Measurements from ENCODE around the gene SORL1.

SORL1 gene

DNA sequence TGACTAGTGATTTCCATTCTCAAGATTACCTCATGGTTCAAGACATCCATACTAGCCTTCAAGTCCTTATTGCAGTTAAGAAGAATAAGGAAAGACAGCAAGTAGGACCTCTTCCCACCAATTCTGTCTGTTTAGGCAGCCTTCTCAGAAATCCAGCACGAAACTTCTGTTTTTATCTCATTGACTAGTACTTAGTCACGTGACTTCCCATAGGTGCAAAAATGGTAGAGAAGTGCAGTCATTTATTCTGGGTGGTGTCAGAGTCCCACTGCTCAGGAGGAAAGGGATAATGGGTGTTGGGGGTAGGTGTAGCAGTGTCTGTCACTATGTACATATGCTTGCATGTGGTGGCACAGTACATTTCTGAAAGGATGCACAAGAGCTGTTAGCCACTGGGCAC lies 58.3 kb downstream of the SORL1 start:
- TF ChIP-seq, protein P1, sequence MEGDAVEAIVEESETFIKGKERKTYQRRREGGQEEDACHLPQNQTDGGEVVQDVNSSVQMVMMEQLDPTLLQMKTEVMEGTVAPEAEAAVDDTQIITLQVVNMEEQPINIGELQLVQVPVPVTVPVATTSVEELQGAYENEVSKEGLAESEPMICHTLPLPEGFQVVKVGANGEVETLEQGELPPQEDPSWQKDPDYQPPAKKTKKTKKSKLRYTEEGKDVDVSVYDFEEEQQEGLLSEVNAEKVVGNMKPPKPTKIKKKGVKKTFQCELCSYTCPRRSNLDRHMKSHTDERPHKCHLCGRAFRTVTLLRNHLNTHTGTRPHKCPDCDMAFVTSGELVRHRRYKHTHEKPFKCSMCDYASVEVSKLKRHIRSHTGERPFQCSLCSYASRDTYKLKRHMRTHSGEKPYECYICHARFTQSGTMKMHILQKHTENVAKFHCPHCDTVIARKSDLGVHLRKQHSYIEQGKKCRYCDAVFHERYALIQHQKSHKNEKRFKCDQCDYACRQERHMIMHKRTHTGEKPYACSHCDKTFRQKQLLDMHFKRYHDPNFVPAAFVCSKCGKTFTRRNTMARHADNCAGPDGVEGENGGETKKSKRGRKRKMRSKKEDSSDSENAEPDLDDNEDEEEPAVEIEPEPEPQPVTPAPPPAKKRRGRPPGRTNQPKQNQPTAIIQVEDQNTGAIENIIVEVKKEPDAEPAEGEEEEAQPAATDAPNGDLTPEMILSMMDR (IDR thresholded peaks at IDR 0.05; ENCODE audit: low read depth, low read length) = no peak
- H3K4me3 ChIP-seq (replicated peaks in 1 of 2; ENCODE audit: low read depth in 2 of 2, low read length in 2 of 2) = no peak overlapping the region
- DNase-seq (ENCODE audit: low read depth in 2 of 2) = no peak

DNA sequence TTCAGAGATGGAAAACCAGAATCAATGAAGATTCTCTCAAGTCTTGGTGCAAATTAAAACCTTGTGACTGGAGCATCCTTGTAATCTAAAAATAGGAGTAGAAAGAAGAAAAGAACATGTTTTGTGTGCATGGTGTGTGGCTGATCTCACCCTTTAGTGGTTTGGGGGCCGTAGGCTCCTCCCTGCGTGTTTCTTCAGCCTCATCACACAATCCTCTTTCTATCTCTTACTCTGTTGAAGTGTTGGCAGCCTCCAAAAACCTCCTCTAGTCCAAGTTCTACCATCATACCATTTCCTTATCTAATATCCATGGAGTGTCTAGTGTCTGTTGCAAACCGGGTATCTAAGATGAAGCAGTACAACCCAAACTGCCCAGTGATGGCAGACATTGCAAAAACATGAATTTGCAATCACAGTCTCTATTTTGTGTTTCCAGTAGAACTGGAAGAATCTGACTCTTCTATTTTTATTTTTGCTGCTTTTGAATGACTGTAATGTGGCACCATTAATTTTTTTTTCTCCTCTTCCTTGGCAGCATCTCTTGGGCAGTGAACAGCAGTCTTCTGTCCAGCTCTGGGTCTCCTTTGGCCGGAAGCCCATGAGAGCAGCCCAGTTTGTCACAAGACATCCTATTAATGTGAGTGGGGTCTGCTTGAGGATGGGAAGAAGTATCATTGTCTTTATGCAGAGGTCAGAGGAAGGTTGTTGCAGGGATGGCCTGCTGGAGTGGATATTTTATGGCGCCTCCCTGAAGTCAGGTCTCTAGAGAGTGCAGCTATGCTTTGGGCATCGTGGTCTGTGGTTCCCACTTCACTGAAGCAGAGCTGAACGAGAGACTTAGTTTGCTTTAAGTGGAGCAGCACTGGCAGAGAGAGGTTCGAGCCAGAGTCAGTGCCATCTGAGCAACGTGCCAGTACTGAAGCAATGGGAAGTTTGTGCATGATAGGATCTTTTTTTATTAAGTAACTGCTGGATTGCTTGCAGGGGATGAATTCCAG lies 60.7 kb downstream of the SORL1 start:
- DNase-seq (ENCODE audit: low read depth in 2 of 2) = no peak
- TF ChIP-seq, protein P1 (IDR thresholded peaks at IDR 0.05; ENCODE audit: low read depth, low read length) = no peak
- H3K4me3 ChIP-seq (replicated peaks in 1 of 2; ENCODE audit: low read depth in 2 of 2, low read length in 2 of 2) = no peak overlapping the region

DNA sequence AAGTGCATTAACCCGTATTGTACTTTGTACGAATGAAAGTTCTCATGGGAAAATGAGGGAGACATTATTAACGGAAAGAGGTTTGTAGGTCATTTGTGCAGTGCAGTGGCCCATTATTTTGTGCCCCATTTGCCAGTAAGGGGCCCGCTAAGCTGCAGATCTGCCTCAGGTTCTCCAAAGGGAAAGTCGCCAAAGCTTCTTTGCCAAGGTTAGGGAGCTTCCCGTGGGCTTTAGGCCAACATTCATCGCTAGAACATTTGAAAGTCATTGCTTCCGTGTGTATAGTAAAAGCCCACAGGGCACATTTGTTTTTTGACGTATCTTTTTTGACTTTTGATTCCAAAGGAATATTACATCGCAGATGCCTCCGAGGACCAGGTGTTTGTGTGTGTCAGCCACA lies 61.7 kb downstream of the SORL1 start:
- no peak overlapping the region for H3K4me3 ChIP-seq (replicated peaks in 1 of 2; ENCODE audit: low read depth in 2 of 2, low read length in 2 of 2)
- DNase-seq (ENCODE audit: low read depth in 2 of 2) = no peak
- TF ChIP-seq, protein P1 (IDR thresholded peaks at IDR 0.05; ENCODE audit: low read depth, low read length) = no peak

DNA sequence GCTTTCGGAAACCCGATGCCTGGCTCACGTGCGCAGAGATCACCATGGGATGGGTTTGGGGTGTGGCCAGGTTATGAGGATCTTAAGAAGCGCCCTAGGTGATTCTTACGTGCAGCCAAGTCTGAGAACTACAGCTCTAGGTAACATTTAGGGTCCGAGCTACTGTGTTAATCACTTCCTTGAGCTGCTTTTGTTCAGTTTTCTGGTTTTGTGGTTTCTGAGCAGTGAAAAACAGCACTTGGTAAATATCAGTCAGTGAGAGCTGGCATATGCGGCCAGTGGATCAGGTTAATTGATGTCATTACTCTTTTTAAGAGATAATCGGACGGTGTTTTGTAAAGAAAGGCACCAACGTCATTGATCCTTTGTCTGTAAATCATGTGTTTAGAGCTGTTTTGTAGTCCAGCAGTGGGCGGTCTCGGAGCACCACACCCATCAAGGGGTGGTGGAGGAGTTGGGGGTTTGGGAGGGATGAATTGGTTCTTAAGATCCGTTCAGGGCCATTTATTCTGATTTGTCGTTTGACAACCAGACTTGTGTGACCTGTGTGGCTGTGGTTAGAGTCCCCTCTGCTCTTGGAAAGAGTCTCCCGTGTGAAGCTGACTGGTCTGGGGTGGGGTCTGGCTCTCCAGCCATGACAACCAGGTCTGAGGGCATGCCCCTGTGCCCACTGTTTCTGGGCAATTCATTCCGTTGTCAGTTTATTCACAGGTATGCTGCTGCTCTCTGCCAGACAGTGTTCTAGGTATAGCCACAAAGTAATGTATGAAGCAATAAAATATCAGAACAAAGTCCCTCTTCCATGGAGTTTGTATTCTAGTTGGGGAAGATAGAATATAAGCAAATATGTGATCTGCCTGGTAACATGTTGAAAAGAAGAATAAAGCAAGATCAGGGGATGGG lies 62.6 kb downstream of the SORL1 start:
- no peak overlapping the region for H3K4me3 ChIP-seq (replicated peaks in 1 of 2; ENCODE audit: low read depth in 2 of 2, low read length in 2 of 2)
- no peak for DNase-seq (ENCODE audit: low read depth in 2 of 2)
- TF ChIP-seq, protein P1 (IDR thresholded peaks at IDR 0.05; ENCODE audit: low read depth, low read length) = no peak

DNA sequence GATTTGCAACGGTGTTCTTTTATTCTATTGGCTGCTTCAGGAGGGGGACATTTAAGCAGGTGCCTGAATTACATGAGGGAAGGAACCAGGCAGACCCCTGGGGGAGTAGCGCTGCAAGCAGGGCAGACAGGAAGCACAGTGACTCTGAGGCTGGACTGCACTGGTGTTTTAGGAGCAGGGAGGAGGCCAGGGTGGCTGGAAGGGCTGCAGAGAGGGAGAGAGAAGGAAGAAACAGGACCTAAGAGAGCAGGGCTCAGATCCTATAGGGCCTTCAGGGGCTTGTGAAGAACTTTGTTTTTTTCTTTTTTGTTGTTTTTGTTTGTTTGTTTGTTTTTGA lies 63.2 kb downstream of the SORL1 start:
- TF ChIP-seq, protein P1 (IDR thresholded peaks at IDR 0.05; ENCODE audit: low read depth, low read length) = no peak
- DNase-seq (ENCODE audit: low read depth in 2 of 2) = no peak
- H3K4me3 ChIP-seq (replicated peaks in 1 of 2; ENCODE audit: low read depth in 2 of 2, low read length in 2 of 2) = no peak overlapping the region

DNA sequence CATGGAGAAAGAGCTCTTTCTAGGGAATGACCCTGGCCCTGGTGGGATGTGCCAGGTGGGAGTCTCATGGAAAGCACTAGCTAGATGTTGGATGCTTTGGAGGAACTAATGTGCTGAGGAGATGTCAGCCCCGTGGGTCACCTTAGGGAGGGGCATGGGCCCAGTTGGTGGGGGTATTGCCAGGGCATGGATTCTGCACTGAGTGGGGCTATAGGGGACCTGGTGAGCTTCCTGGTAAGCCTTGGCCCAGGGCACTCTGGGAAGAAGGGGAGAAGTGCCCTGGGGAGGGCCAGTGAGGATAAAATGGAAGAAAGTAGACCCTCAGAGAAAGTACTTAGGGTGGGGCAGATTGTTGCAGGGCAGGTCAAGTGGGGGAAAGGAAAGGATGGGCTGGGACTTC lies 65.9 kb downstream of the SORL1 start:
- no peak for DNase-seq (ENCODE audit: low read depth in 2 of 2)
- H3K4me3 ChIP-seq (replicated peaks in 1 of 2; ENCODE audit: low read depth in 2 of 2, low read length in 2 of 2) = no peak overlapping the region
- TF ChIP-seq, protein P1 (IDR thresholded peaks at IDR 0.05; ENCODE audit: low read depth, low read length) = no peak

Data from cardiac fibroblast (primary cell).